Stimulated activated CD8-positive, alpha-beta memory T cell treated with anti-CD3 and anti-CD28 coated beads, Interleukin-7, amount 100 ng/mL, for 4 hours (primary cell): ENCODE data around the gene DOP1A.

Source experiments
- DNase-seq, 2 donors: peaks; one replicate each; pipeline ENCODE4 v3.0.0-alpha.2; 2020; ENCODE audit warnings: low read depth in 2 of 2

DOP1A gene

DNA sequence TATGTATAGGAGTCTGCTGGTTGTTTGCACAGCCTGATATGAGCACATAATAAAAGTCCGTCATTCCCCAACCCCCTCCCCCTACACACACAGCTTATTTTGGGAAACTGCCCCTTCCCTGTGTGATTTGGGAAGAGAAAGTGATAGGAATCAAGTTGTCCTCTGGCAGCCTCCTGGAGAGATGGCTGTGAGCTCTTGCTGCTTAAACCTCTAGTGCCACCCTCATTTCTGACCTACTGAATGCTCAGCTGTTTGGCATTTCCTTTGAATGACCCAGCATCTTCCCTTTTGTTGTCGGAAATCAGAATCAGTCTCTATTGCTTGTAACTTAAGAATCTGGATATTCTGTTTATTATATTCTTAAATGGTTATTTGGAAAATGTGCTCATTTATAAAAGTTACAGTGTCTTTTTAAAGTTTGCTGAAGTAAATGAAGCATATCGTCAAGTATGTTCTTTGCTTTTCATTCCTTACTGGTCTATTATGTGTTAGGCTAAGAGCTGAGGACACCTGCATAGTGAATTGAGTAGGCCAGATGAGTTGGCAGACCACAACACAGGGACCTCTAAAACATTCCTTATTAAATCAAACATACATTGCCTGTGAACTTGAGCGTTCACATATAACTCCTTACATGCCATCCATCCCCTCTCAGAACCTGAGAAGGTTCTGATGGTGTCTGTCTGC, 131.2 kb downstream of the DOP1A start:
- DNase-seq, result no peak

DNA sequence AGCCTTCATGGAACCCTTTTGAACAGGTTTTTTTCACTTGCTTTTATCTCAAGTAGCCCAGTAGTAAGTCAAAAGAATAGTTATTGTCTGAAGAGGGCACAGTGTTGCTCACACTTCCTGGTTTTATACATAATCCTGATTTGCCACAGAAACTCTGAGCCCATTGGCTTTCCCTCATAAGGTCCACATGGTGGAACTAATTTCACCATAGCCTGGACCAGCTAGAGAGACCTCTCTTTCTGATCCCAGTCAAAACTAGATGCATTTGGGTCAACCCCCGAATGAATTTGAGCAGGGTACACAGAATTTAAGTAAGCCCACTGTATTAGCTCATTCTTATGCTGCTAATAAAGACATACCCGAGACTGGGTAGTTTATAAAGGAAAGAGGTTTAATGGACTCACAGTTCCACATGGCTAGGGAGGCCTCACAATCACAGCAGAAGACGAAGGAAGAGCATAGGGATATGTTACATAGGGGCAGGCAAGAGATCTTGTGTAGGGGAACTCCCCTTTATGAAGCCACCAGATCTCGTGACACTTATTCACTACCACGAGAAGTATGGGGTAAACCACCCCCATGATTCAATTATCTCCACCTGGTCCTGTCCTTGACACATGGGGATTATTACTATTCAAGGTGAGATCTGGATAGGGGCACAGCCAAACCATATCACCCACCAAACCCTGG, 131.8 kb downstream of the DOP1A start:
- no peak for DNase-seq

DNA sequence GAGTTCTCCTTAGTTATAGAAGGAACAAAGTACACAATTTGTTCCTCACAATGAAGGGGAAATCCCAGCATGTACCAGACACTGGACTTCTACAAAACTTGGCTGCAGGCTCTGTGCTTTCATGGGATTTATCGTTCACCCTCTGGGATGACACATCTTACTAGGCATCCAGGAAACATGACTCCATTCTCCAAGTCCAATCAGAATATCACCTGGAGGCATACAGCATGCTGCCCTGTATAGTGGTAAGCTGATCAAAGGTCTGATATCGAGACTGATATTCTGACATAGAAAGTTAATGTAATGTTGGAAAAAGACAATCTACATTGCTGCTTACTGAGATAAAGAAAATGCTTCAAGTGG, 132.4 kb downstream of the DOP1A start:
- no peak for DNase-seq

DNA sequence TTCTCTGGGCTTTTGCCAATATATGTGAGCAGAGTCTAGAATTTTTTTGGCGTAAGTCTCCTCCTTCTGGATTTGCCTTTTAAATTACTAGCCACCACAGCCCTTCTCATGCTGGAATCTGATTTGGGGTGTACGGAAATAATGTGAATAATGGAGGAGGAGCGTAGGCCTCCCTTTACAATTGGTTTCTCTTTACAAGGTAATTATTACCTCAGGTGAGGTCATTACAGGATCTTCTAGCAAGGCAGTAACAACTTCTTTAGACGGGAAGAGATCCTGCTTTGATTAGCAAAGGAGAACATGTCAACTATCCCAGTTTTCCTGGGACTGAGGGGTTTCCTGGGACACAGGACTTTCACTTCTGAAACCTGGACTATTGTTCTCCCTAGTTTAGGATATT, 134.6 kb downstream of the DOP1A start:
- no peak for DNase-seq

DNA sequence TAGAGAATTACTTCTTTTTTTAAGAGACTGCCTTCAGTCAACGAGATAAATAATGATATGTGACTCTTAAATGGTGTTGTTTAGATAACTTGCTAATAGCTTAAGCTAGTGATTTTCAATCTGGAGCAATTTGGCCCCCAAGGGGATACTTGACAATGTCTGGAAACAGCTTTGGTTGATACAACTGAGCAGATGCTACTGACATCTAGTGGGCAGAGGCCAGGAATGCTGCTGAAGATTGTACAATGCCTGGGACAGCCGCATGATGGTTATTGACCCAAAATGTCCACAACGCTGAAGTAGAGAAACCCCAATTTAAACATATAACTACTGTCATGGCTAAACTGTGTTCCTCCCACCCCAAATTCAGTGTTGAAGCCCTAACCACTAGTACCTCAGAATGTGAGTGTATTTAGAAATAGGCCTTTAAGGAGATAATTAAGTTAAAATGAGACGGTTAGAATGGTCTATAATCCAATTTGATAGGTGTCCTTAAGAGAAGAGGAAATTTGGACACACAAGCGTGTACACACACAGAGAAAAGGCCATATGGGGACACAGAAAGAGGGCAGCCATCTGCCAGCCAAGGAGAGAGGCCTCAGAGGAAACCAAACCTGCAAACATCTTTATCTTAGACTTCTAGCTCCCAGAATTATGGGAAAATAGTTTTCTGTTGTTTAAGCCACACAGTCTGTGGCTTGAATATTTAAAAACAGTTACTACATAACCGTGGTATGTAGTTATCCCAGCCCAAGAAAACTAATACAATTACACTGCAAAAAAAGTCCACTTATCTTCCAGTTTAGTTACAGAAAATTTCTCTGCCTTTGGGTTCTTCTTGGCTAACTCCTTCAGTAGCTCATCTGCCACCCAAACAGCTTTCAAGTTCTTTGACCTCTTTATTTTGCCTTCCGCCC, 147.9 kb downstream of the DOP1A start:
- DNase-seq, result peak; percentile 7 to 33

DNA sequence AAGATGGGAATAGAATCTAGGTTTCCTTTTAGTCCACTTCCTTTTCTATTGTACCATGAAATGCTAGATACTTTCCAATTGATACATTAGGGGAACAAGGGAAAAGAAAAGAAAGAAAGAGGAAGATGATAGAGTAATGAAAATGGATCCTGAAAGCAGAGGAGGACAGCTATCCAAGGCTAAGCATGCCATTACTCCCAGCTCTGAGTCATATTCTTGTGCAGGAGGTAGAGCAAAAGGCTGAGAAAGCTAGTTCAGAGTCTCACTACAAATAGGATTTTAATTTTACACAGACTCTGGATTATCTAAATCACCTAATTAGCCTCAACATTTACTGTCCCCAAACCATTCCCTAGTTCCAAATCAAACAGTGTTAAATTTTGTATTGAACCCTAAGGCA, 149.3 kb downstream of the DOP1A start:
- DNase-seq, result no peak
